SK-N-SH (cell line): ENCODE results near the gene FLT4. TPM values are rescaled to one million over a fixed set of nuclear protein-coding genes. Genes with fewer than 3 reads are reported as not detected.

Source experiments
- CTCF ChIA-PET: fragments of 300-600, 350-600 bp; formaldehyde crosslinking; extraction: SDS; loops from one replicate; lab custom pipeline; 2021; lab: Yijun Ruan, JAX
- POLR2A ChIA-PET: fragments of 350-600 bp; sonication (Branson Sonifier 250); formaldehyde crosslinking; extraction: SDS; loops from one replicate; lab custom pipeline; 2020; ENCODE audit warnings: antibody characterized with exemption, inconsistent platforms; lab: Yijun Ruan, JAX
- DNase-seq: peaks from one replicate; pipeline ENCODE4 v3.0.0; 2012
- H2AFZ ChIP-seq: fragments of 200-600 bp; sonication (generic); 2 replicates; pipeline ENCODE4 v1.8.1; 2016; ENCODE audit warnings: antibody characterized with exemption, mild to moderate bottlenecking, low read depth
- H3F3A ChIP-seq: fragments of 200-600 bp; sonication (generic); replicated peaks from 2 replicates; pipeline ENCODE3; 2016; ENCODE audit warnings: antibody characterized with exemption, mild to moderate bottlenecking; ENCODE audit not compliant: insufficient read depth
- H3K27ac ChIP-seq, 2 experiments: fragments of 200-500 bp in 1 of 2; fragments of 200-600 bp in 1 of 2; sonication (Bioruptor generic) in 1 of 2; sonication (generic), shearing (Covaris generic) in 1 of 2; 2 replicates each; pipeline versions ENCODE4 v1.5.1 to v1.6.1; 2014 to 2016; ENCODE audit warnings: low read depth in 2 of 2, inconsistent platforms in 1 of 2, low read length in 1 of 2, mild to moderate bottlenecking in 1 of 2, mixed read lengths in 1 of 2
- H3K27me3 ChIP-seq: fragments of 200-600 bp; sonication (generic), shearing (Covaris generic); 2 replicates; pipeline ENCODE4 v1.6.1; 2016; ENCODE audit warnings: mixed run types; ENCODE audit not compliant: insufficient read depth
- H3K36me3 ChIP-seq, 2 experiments: fragments of 200-500 bp in 1 of 2; fragments of 200-600 bp in 1 of 2; sonication (Bioruptor generic) in 1 of 2; sonication (generic) in 1 of 2; replicated peaks in 1 of 2; 2 replicates each; pipeline versions ENCODE3 to v1.5.1; 2014 to 2016; ENCODE audit warnings: low read length in 1 of 2, mild to moderate bottlenecking in 1 of 2; ENCODE audit not compliant: insufficient read depth in 2 of 2, control insufficient read depth in 1 of 2
- H3K4me1 ChIP-seq, 2 experiments: fragments of 200-500 bp in 1 of 2; fragments of 200-600 bp in 1 of 2; sonication (Bioruptor generic) in 1 of 2; sonication (generic), shearing (Covaris generic) in 1 of 2; 2 replicates each; pipeline versions ENCODE4 v1.5.1 to v1.6.1; 2014 to 2016; ENCODE audit warnings: low read depth in 1 of 2, low read length in 1 of 2, mixed run types in 1 of 2; ENCODE audit not compliant: insufficient read depth in 2 of 2, control insufficient read depth in 1 of 2
- H3K4me2 ChIP-seq: fragments of 200-600 bp; sonication (generic), shearing (Covaris generic); 2 replicates; pipeline ENCODE4 v1.6.1; 2017; ENCODE audit warnings: mixed run types
- H3K4me3 ChIP-seq, 2 experiments: fragments of 200-500 bp in 1 of 2; fragments of 200-600 bp in 1 of 2; sonication (Bioruptor generic) in 1 of 2; sonication (generic), shearing (Covaris generic) in 1 of 2; 2 replicates each; pipeline versions ENCODE4 v1.5.1 to v1.8.1; 2014 to 2016; ENCODE audit warnings: low read depth in 2 of 2, inconsistent platforms in 1 of 2, low read length in 1 of 2, mild to moderate bottlenecking in 1 of 2, mixed read lengths in 1 of 2, moderate library complexity in 1 of 2
- H3K79me2 ChIP-seq: fragments of 200-600 bp; sonication (generic); 2 replicates; pipeline ENCODE4 v1.8.1; 2017; ENCODE audit warnings: mild to moderate bottlenecking; ENCODE audit not compliant: insufficient read depth
- H3K9ac ChIP-seq: fragments of 200-600 bp; sonication (generic); 2 replicates; pipeline ENCODE4 v1.6.1; 2017; ENCODE audit warnings: mixed run types
- H3K9me2 ChIP-seq: fragments of 200-600 bp; sonication (generic); 2 replicates; pipeline ENCODE4 v1.6.1; 2017; ENCODE audit warnings: mixed run types
- H3K9me3 ChIP-seq: fragments of 200-600 bp; sonication (generic); 2 replicates; pipeline ENCODE4 v1.6.1; 2017; ENCODE audit warnings: mixed run types, mild to moderate bottlenecking, moderate library complexity
- H4K20me1 ChIP-seq: fragments of 200-600 bp; sonication (generic); 2 replicates; pipeline ENCODE4 v1.6.1; 2017; ENCODE audit warnings: mild to moderate bottlenecking, mixed run types; ENCODE audit not compliant: insufficient read depth
- CHD2 ChIP-seq: fragments of 150-350 bp; IDR thresholded peaks from 2 replicates; pipeline ENCODE4 v1.6.1; 2018; ENCODE audit warnings: low read length; ENCODE audit not compliant: partially characterized antibody
- ELF1 ChIP-seq: IDR thresholded peaks from 2 replicates; pipeline ENCODE4 v1.4.0; 2012
- EP300 ChIP-seq, 2 experiments: IDR thresholded peaks; 2 replicates each; pipeline versions ENCODE4 v1.4.0 to v1.6.1; 2012; ENCODE audit warnings: borderline replicate concordance in 1 of 2, low read depth in 1 of 2, low read length in 1 of 2
- EZH2phosphoT487 ChIP-seq: fragments of 200-600 bp; sonication (generic); IDR thresholded peaks from 2 replicates; pipeline ENCODE4 v1.6.1; 2017; ENCODE audit warnings: low read depth, mixed run types, mild to moderate bottlenecking, antibody characterized with exemption, moderate library complexity, borderline replicate concordance
- FOSL2 ChIP-seq: IDR thresholded peaks from 2 replicates; pipeline ENCODE4 v1.4.0; 2012; ENCODE audit warnings: low read depth, mild to moderate bottlenecking, moderate library complexity, borderline replicate concordance
- JUND ChIP-seq: IDR thresholded peaks from 2 replicates; pipeline ENCODE4 v1.4.0; 2012
- MAX ChIP-seq: IDR thresholded peaks from 2 replicates; pipeline ENCODE4 v1.4.0; 2012; ENCODE audit warnings: low read depth
- MEF2A ChIP-seq: IDR thresholded peaks from 2 replicates; pipeline ENCODE4 v1.4.0; 2012; ENCODE audit warnings: low read depth, borderline replicate concordance
- MXI1 ChIP-seq: IDR thresholded peaks from 2 replicates; pipeline ENCODE4 v1.6.1; 2012; ENCODE audit warnings: mild to moderate bottlenecking, low read depth, low read length, improper control_type of control experiment
- NRF1 ChIP-seq: IDR thresholded peaks from 2 replicates; pipeline ENCODE4 v1.6.1; 2012; ENCODE audit warnings: low read depth, mild to moderate bottlenecking, low read length
- POLR2AphosphoS5 ChIP-seq: IDR thresholded peaks from 2 replicates; pipeline ENCODE4 v1.6.1; 2012; ENCODE audit warnings: low read depth, low read length
- RAD21 ChIP-seq: IDR thresholded peaks from 2 replicates; pipeline ENCODE4 v1.6.1; 2012; ENCODE audit warnings: mild to moderate bottlenecking, low read length
- RCOR1 ChIP-seq: fragments of 150-350 bp; IDR thresholded peaks from 2 replicates; pipeline ENCODE4 v1.6.1; 2017; ENCODE audit warnings: antibody characterized with exemption, low read length
- SMC3 ChIP-seq: IDR thresholded peaks from 2 replicates; pipeline ENCODE4 v1.6.1; 2012; ENCODE audit warnings: low read depth, low read length, improper control_type of control experiment
- TAF1 ChIP-seq: IDR thresholded peaks from 2 replicates; pipeline ENCODE4 v1.6.1; 2012; ENCODE audit warnings: low read depth, mild to moderate bottlenecking, low read length, moderate library complexity, borderline replicate concordance
- TEAD4 ChIP-seq: IDR thresholded peaks from 2 replicates; pipeline ENCODE4 v1.4.0; 2012; ENCODE audit warnings: mild to moderate bottlenecking, borderline replicate concordance; ENCODE audit not compliant: insufficient read depth
- USF1 ChIP-seq: IDR thresholded peaks from 2 replicates; pipeline ENCODE4 v1.4.0; 2012; ENCODE audit warnings: low read depth, borderline replicate concordance
- USF2 ChIP-seq: fragments of 150-350 bp; IDR thresholded peaks from 2 replicates; pipeline ENCODE4 v1.6.1; 2017; ENCODE audit warnings: antibody characterized with exemption, low read length, low read depth, borderline replicate concordance
- YY1 ChIP-seq: IDR thresholded peaks from 2 replicates; pipeline ENCODE4 v1.4.0; 2012; ENCODE audit warnings: low read depth, mild to moderate bottlenecking
- ZBTB33 ChIP-seq: IDR thresholded peaks from 2 replicates; pipeline ENCODE4 v1.4.0; 2012; ENCODE audit warnings: low read depth, borderline replicate concordance
- WGBS: methylation state at CpG from one replicate; pipeline ENCODE4 v1.1.6; 2017; ENCODE audit warnings: low lambda C conversion rate; 5-methylcytosine and 5-hydroxymethylcytosine counted together
- polyA plus RNA-seq, 3 experiments: library from polyadenylated mRNA; depleted of rRNA; stranded (reverse); fragments of >200 nt; gene quantifications; 2 replicates each; pipeline ENCODE4 v1.2.3, GENCODE V29; 2012

Gene FLT4
- polyA plus RNA-seq, 1 of the 3 experiments (the other 2 are of a cell fraction) = 0.05 TPM

- no peak overlapping the region for H3K4me2 ChIP-seq
Observed at GRCh38 chr5:180644129-180644824, 5.1 kb downstream of the FLT4 start.

GRCh38 chr5:180643191-180643851 lies 6.1 kb downstream of the FLT4 start:
- CTCF ChIA-PET = interaction anchor here (0.9 to 1.4 kb wide), 2 partner anchors 9 to 37 kb away, joined by 3 read pairs; no protein-coding TSS in a partner anchor
- WGBS = 13% methylated on average over 13 of the region's 17 CpGs
- H4K20me1 ChIP-seq = no peaks in the 10 kb centered on the region
- H3K4me3 ChIP-seq = no peak overlapping the region
- H3K4me2 ChIP-seq = no peak overlapping the region
- no peaks in the 10 kb centered on the region for H3K4me1 ChIP-seq
- no peak overlapping the region for H3K9ac ChIP-seq
- no peaks in the 10 kb centered on the region for H3K79me2 ChIP-seq
- no peak overlapping the region for H2AFZ ChIP-seq
- peaks cover 47% of the 10 kb centered on the region; the same call in 1 of the 2 replicates for H3K27me3 ChIP-seq
- POLR2A ChIA-PET = no interaction called here
- no peaks in the 10 kb centered on the region for H3K9me2 ChIP-seq
- no peaks in the 10 kb centered on the region for H3F3A ChIP-seq
- no peaks in the 10 kb centered on the region for H3K9me3 ChIP-seq
- H3K36me3 ChIP-seq = no peaks in the 10 kb centered on the region
- H3K27ac ChIP-seq = no peak overlapping the region
- DNase-seq = peak; percentile 45
- TF ChIP-seq ZBTB33 (no peak), RAD21 (no peak), MAX (no peak), SMC3 (no peak), MXI1 (no peak), EP300 (IDR thresholded peaks at IDR 0.05; ENCODE audit: borderline replicate concordance in 1 of 2, low read depth in 1 of 2, low read length in 1 of 2) (no peak)

More at GRCh38 chr5:180644129-180644824, 5.1 kb downstream of the FLT4 start:
- H3K9me3 ChIP-seq = no peaks in the 10 kb centered on the region
- H3K36me3 ChIP-seq = no peaks in the 10 kb centered on the region
- H3F3A ChIP-seq = no peaks in the 10 kb centered on the region
- DNase-seq = peak; percentile 9
- POLR2A ChIA-PET = no interaction called here
- no peaks in the 10 kb centered on the region for H4K20me1 ChIP-seq
- no peak overlapping the region for H3K27ac ChIP-seq
- H3K9me2 ChIP-seq = no peaks in the 10 kb centered on the region
- H2AFZ ChIP-seq = no peak overlapping the region
- no peak overlapping the region for H3K4me3 ChIP-seq
- peaks cover 56% of the 10 kb centered on the region; the same call in 1 of the 2 replicates for H3K27me3 ChIP-seq
- no peaks in the 10 kb centered on the region for H3K4me1 ChIP-seq
- H3K79me2 ChIP-seq = no peaks in the 10 kb centered on the region
- CTCF ChIA-PET = interaction anchor here (1.2 to 1.7 kb wide), 2 partner anchors 25 to 38 kb away, joined by 7 to 8 read pairs; no protein-coding TSS in a partner anchor
- H3K9ac ChIP-seq = no peak overlapping the region
- TF ChIP-seq ELF1 (no peak), CHD2 (no peak), TEAD4 (no peak), JUND (no peak), TAF1 (no peak), POLR2AphosphoS5 (no peak), EZH2phosphoT487 (no peak), RCOR1 (no peak), MAX (no peak), MEF2A (no peak), NRF1 (no peak), YY1 (no peak), USF1 (no peak), FOSL2 (no peak), USF2 (no peak)
- 23% methylated on average over 15 of the region's 20 CpGs for WGBS
